Stimulated activated CD4-positive, alpha-beta T cell treated with anti-CD3 and anti-CD28 coated beads, Interleukin-15, amount 100 ng/mL, for 48 hours (primary cell): ENCODE measurements around the gene HPGDS.
A peak's percentile ranks its signal among the peaks of the same experiment; 100 is the strongest.
"Not testable (repeated sequence)": the region's sequence is repeated elsewhere in the genome, so short reads cannot be mapped to it uniquely, and the experiment has no call there.

Source experiments
- DNase-seq, 2 donors: peaks; one replicate each; pipeline ENCODE4 v3.0.0-alpha.2; 2020; ENCODE audit warnings: low read depth in 2 of 2

HPGDS gene

GRCh38 chr4:94342694-94343093 is at the start of gene HPGDS:
Gene HPGDS, minus strand, starts transcription at chr4:94342836. Its CDS starts 8,207 bp downstream, at chr4:94334629.
- DNase-seq = no peak

GRCh38 chr4:94390804-94391410 is 48.3 kb upstream of the HPGDS start:
- DNase-seq = peak in 1 of 2 donors; percentile 9

- no peak for DNase-seq
These were observed 47.1 kb upstream of the HPGDS start for GRCh38 chr4:94389595-94390267.

GRCh38 chr4:94387965-94388364 is 45.3 kb upstream of the HPGDS start:
- DNase-seq = not testable (repeated sequence)

GRCh38 chr4:94385452-94385851 is 42.8 kb upstream of the HPGDS start:
- DNase-seq = not testable (repeated sequence)

- not testable (repeated sequence) for DNase-seq
These were observed 40.3 kb upstream of the HPGDS start for GRCh38 chr4:94382891-94383290.

GRCh38 chr4:94378047-94378446 is 35.4 kb upstream of the HPGDS start:
- no peak for DNase-seq

GRCh38 chr4:94377294-94377693 is 34.7 kb upstream of the HPGDS start:
- DNase-seq = no peak

GRCh38 chr4:94375364-94375763 is 32.7 kb upstream of the HPGDS start:
- DNase-seq = no peak

- DNase-seq = no peak
These were observed 31.1 kb upstream of the HPGDS start for GRCh38 chr4:94373752-94374151.

- DNase-seq = no peak
These were observed 30.4 kb upstream of the HPGDS start for GRCh38 chr4:94372991-94373390.

- no peak for DNase-seq
These were observed 29.8 kb upstream of the HPGDS start for GRCh38 chr4:94372228-94372978.

GRCh38 chr4:94371290-94371689 is 28.7 kb upstream of the HPGDS start:
- no peak for DNase-seq

- no peak for DNase-seq
These were observed 28.1 kb upstream of the HPGDS start for GRCh38 chr4:94370533-94371254.

- no peak for DNase-seq
These were observed 26.4 kb upstream of the HPGDS start for GRCh38 chr4:94369046-94369445.

- no peak for DNase-seq
These were observed 25.8 kb upstream of the HPGDS start for GRCh38 chr4:94368459-94368858.

- no peak for DNase-seq
These were observed 22.7 kb upstream of the HPGDS start for GRCh38 chr4:94365304-94365703.

- DNase-seq = no peak
These were observed 21.9 kb upstream of the HPGDS start for GRCh38 chr4:94364527-94364926.

- no peak for DNase-seq
These were observed 20.6 kb upstream of the HPGDS start for GRCh38 chr4:94363136-94363655.

GRCh38 chr4:94359838-94360237 is 17.2 kb upstream of the HPGDS start:
- DNase-seq = no peak

GRCh38 chr4:94359221-94359620 is 16.6 kb upstream of the HPGDS start:
- no peak for DNase-seq

- DNase-seq = no peak
These were observed 15.5 kb upstream of the HPGDS start for GRCh38 chr4:94358101-94358500.
